SK-N-MC (cell line): Measurements from ENCODE around the gene SLC4A5.

ENCODE experiments used
- EZH2 ChIP-seq: fragments of 200-600 bp; sonication (generic); IDR thresholded peaks from one replicate; pipeline ENCODE4 v1.6.1; 2017; ENCODE audit warnings: antibody characterized with exemption
- FOXP2 ChIP-seq: optimal IDR thresholded peaks from 2 replicates; pipeline ENCODE3; 2011; ENCODE audit warnings: mild to moderate bottlenecking, moderate library complexity; ENCODE audit not compliant: insufficient read depth; ENCODE audit errors: extremely low read length, control extremely low read depth
- POLR2AphosphoS5 ChIP-seq: IDR thresholded peaks from 2 replicates; pipeline ENCODE4 v1.6.1; 2012; ENCODE audit warnings: mild to moderate bottlenecking, low read depth, low read length, borderline replicate concordance

GRCh38 chr2:74291218-74291544, 52.0 kb downstream of the SLC4A5 start:
- TF ChIP-seq EZH2 (no peak), POLR2AphosphoS5 (no peak), FOXP2 (no peak)
